Choroid plexus epithelial cell (primary cell): ENCODE measurements around the gene LIPC.

Source experiments
- DNase-seq: peaks from one replicate; pipeline ENCODE4 v3.0.0-alpha.2; 2010; ENCODE audit warnings: low read depth
- H3K4me3 ChIP-seq: 2 replicates; pipeline ENCODE4 v1.5.1; 2011; ENCODE audit warnings: low read depth, mild to moderate bottlenecking, control low read depth, low read length, moderate library complexity
- CTCF ChIP-seq: conservative IDR thresholded peaks from 2 replicates; pipeline ENCODE4 v1.5.1; 2011; ENCODE audit warnings: low read depth, mild to moderate bottlenecking, control low read depth, inconsistent platforms, low read length, moderate library complexity

Gene LIPC

GRCh38 chr15:58565619-58566018 lies 133.8 kb downstream of the LIPC start:
- no peak overlapping the region for H3K4me3 ChIP-seq
- no peak for TF ChIP-seq CTCF
- DNase-seq, result no peak

- TF ChIP-seq CTCF, result no peak
- H3K4me3 ChIP-seq, result no peak overlapping the region
- peak; percentile 46 for DNase-seq
Measured at GRCh38 chr15:58566029-58566428, 134.2 kb downstream of the LIPC start.

- no peak for TF ChIP-seq CTCF
- peak; percentile 38 for DNase-seq
- H3K4me3 ChIP-seq, result no peak overlapping the region
Measured at GRCh38 chr15:58568157-58568571, 136.4 kb downstream of the LIPC start.

- no peak for DNase-seq
- no peak overlapping the region for H3K4me3 ChIP-seq
- TF ChIP-seq CTCF, result no peak
Measured at GRCh38 chr15:58569455-58569854, 137.7 kb downstream of the LIPC start.

- no peak overlapping the region for H3K4me3 ChIP-seq
- TF ChIP-seq CTCF, result no peak
- no peak for DNase-seq
Measured at GRCh38 chr15:58571491-58571890, 139.7 kb downstream of the LIPC start.

GRCh38 chr15:58572521-58572920 lies 140.7 kb downstream of the LIPC start:
- no peak for DNase-seq
- no peak overlapping the region for H3K4me3 ChIP-seq
- no peak for TF ChIP-seq CTCF

- DNase-seq, result no peak
- no peak overlapping the region for H3K4me3 ChIP-seq
- TF ChIP-seq CTCF, result no peak
Measured at GRCh38 chr15:58573270-58573669, 141.5 kb downstream of the LIPC start.
